ENCODE data around the gene WDR37.

GRCh38 chr10:1011696-1012095 is 44.5 kb upstream of the WDR37 start:
- no peak for TF ChIP-seq ZNF121 (CRISPR knock-in tag; IDR thresholded peaks at IDR 0.05)
- no peak for TF ChIP-seq SP1 (CRISPR knock-in tag; conservative IDR thresholded peaks at IDR 0.05)
- no peak for TF ChIP-seq ZMAT4 (CRISPR knock-in tag; IDR thresholded peaks at IDR 0.05)
- TF ChIP-seq KAT7 (CRISPR knock-in tag; IDR thresholded peaks at IDR 0.05; ENCODE audit: borderline replicate concordance), result no peak
- no peak for TF ChIP-seq CTCF (IDR thresholded peaks at IDR 0.05)
- no peak for TF ChIP-seq ARID4B (CRISPR knock-in tag; IDR thresholded peaks at IDR 0.05; ENCODE audit: borderline replicate concordance)
- TF ChIP-seq HMGA2 (CRISPR knock-in tag; IDR thresholded peaks at IDR 0.05), result no peak
- no peak for TF ChIP-seq ATF6 (CRISPR knock-in tag; IDR thresholded peaks at IDR 0.05)
- TF ChIP-seq FOXJ3 (CRISPR knock-in tag; IDR thresholded peaks at IDR 0.05; ENCODE audit: borderline replicate concordance), result no peak
- no peak for TF ChIP-seq RORB (CRISPR knock-in tag; IDR thresholded peaks at IDR 0.05)
- TF ChIP-seq USF2 (CRISPR knock-in tag; IDR thresholded peaks at IDR 0.05), result no peak
- TF ChIP-seq CREM (CRISPR knock-in tag; IDR thresholded peaks at IDR 0.05), result no peak
- TF ChIP-seq FOXP4 (CRISPR knock-in tag; IDR thresholded peaks at IDR 0.05), result no peak

Measured in WTC11 (cell line).